HL-60 (cell line): ENCODE results near the gene FHAD1.

Experiments
- GABPA ChIP-seq: IDR thresholded peaks from 2 replicates; pipeline ENCODE4 v1.6.1; 2012; ENCODE audit warnings: low read depth
- TF ChIP-seq, protein P1 (sequence below): IDR thresholded peaks from one replicate; pipeline ENCODE4 v1.5.1; 2011; ENCODE audit warnings: low read length, control low read depth, inconsistent platforms; ENCODE audit not compliant: insufficient read depth
- TF ChIP-seq, protein P2 (sequence below): IDR thresholded peaks from 2 replicates; pipeline ENCODE4 v1.6.1; 2012; ENCODE audit warnings: low read depth; ENCODE audit not compliant: insufficient replicate concordance

DNA sequence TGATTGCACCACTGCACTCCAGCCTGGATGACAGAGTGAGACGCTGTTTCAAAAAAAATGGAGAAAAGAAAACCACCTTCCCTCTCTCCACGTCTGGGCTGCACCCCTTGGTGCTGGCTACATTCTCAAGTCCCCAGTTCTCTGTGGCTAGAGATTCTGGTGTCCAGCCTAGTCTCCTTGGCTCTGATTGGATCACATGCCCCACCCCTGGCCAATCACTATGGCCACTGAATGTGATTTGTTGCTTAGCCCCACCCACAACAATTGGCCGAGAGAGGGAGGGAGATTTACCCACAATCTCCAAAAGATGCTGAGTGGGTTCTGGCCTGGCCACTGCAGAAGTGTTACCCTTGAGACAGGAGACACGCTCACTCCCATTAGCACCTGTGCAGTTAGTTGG is 39.4 kb downstream of the FHAD1 start:
- TF ChIP-seq, protein P1, sequence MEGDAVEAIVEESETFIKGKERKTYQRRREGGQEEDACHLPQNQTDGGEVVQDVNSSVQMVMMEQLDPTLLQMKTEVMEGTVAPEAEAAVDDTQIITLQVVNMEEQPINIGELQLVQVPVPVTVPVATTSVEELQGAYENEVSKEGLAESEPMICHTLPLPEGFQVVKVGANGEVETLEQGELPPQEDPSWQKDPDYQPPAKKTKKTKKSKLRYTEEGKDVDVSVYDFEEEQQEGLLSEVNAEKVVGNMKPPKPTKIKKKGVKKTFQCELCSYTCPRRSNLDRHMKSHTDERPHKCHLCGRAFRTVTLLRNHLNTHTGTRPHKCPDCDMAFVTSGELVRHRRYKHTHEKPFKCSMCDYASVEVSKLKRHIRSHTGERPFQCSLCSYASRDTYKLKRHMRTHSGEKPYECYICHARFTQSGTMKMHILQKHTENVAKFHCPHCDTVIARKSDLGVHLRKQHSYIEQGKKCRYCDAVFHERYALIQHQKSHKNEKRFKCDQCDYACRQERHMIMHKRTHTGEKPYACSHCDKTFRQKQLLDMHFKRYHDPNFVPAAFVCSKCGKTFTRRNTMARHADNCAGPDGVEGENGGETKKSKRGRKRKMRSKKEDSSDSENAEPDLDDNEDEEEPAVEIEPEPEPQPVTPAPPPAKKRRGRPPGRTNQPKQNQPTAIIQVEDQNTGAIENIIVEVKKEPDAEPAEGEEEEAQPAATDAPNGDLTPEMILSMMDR = no peak
- TF ChIP-seq, protein P2, sequence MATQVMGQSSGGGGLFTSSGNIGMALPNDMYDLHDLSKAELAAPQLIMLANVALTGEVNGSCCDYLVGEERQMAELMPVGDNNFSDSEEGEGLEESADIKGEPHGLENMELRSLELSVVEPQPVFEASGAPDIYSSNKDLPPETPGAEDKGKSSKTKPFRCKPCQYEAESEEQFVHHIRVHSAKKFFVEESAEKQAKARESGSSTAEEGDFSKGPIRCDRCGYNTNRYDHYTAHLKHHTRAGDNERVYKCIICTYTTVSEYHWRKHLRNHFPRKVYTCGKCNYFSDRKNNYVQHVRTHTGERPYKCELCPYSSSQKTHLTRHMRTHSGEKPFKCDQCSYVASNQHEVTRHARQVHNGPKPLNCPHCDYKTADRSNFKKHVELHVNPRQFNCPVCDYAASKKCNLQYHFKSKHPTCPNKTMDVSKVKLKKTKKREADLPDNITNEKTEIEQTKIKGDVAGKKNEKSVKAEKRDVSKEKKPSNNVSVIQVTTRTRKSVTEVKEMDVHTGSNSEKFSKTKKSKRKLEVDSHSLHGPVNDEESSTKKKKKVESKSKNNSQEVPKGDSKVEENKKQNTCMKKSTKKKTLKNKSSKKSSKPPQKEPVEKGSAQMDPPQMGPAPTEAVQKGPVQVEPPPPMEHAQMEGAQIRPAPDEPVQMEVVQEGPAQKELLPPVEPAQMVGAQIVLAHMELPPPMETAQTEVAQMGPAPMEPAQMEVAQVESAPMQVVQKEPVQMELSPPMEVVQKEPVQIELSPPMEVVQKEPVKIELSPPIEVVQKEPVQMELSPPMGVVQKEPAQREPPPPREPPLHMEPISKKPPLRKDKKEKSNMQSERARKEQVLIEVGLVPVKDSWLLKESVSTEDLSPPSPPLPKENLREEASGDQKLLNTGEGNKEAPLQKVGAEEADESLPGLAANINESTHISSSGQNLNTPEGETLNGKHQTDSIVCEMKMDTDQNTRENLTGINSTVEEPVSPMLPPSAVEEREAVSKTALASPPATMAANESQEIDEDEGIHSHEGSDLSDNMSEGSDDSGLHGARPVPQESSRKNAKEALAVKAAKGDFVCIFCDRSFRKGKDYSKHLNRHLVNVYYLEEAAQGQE = no peak
- TF ChIP-seq GABPA = no peak
